ENCODE measurements around the gene GLB1L2.

Gene GLB1L2

GRCh38 chr11:134330611-134331353 is 1.0 kb upstream of the GLB1L2 start:
- no peak for DNase-seq (ENCODE audit: low read depth)
- H3K4me3 ChIP-seq (ENCODE audit: low read depth, low read length) = no peak overlapping the region
- no peak for TF ChIP-seq CTCF (conservative IDR thresholded peaks at IDR 0.05; ENCODE audit: low read depth, low read length)

GRCh38 chr11:134332189-134332631 is 422 bp downstream of the GLB1L2 start:
- no peak for TF ChIP-seq CTCF (conservative IDR thresholded peaks at IDR 0.05; ENCODE audit: low read depth, low read length)
- peak overlapping the region; percentile 32 for H3K4me3 ChIP-seq (ENCODE audit: low read depth, low read length)
- no peak for DNase-seq (ENCODE audit: low read depth)

- no peak for DNase-seq (ENCODE audit: low read depth)
- no peak for TF ChIP-seq CTCF (conservative IDR thresholded peaks at IDR 0.05; ENCODE audit: low read depth, low read length)
- H3K4me3 ChIP-seq (ENCODE audit: low read depth, low read length) = no peak overlapping the region
These were observed 994 bp downstream of the GLB1L2 start for GRCh38 chr11:134332782-134333181.

- TF ChIP-seq CTCF (conservative IDR thresholded peaks at IDR 0.05; ENCODE audit: low read depth, low read length) = no peak
- peak; percentile 10 for DNase-seq (ENCODE audit: low read depth)
- no peak overlapping the region for H3K4me3 ChIP-seq (ENCODE audit: low read depth, low read length)
These were observed 1.5 kb downstream of the GLB1L2 start for GRCh38 chr11:134333312-134333711.

- no peak for TF ChIP-seq CTCF (conservative IDR thresholded peaks at IDR 0.05; ENCODE audit: low read depth, low read length)
- no peak for DNase-seq (ENCODE audit: low read depth)
- no peak overlapping the region for H3K4me3 ChIP-seq (ENCODE audit: low read depth, low read length)
These were observed 2.2 kb downstream of the GLB1L2 start for GRCh38 chr11:134333946-134334345.

GRCh38 chr11:134334796-134335571 is 3.2 kb downstream of the GLB1L2 start:
- no peak overlapping the region for H3K4me3 ChIP-seq (ENCODE audit: low read depth, low read length)

More at GRCh38 chr11:134334796-134335571, 3.2 kb downstream of the GLB1L2 start:
- no peak for TF ChIP-seq CTCF (conservative IDR thresholded peaks at IDR 0.05; ENCODE audit: low read depth, low read length)
- no peak for DNase-seq (ENCODE audit: low read depth)
